HepG2 (cell line): ENCODE data around the gene PLD2. TPM values are rescaled to one million over a fixed set of nuclear protein-coding genes. Genes with fewer than 3 reads are reported as not detected.

Experiments
- ATAC-seq: fragments of 200-7000 bp; cut with Tn5 transposase; 3 replicates; pipeline ENCODE4 v1.9.1; 2020; ENCODE audit warnings: mild to moderate bottlenecking, moderate library complexity
- BruUV-seq: library from RNA; stranded (reverse); fragments of 400-500 nt; replicated peaks from 2 replicates; lab custom pipeline; 2021; lab: Mats Ljungman, UMichigan
- CTCF ChIA-PET: fragments of 300-600 bp; formaldehyde crosslinking; extraction: SDS; loops from one replicate; lab custom pipeline; 2021; ENCODE audit warnings: low total read pairs, inconsistent platforms, low intra/inter-chr PET ratio; lab: Yijun Ruan, JAX
- POLR2A ChIA-PET: fragments of 350-600 bp; sonication (Branson Sonifier 250); formaldehyde crosslinking; loops from one replicate; lab custom pipeline; 2020; ENCODE audit warnings: antibody characterized with exemption, inconsistent platforms; lab: Yijun Ruan, JAX
- DNase-seq: peaks from one replicate; pipeline ENCODE4 v3.0.0-alpha.2; 2015; ENCODE audit warnings: low spot score
- FAIRE-seq: peaks from 3 replicates; lab custom pipeline; 2011; peaks lifted over from hg19 to GRCh38; lab: Jason Lieb, UNC
- H2AFZ ChIP-seq: one replicate; pipeline ENCODE4 v1.6.1; 2011; ENCODE audit warnings: low read length, inconsistent platforms
- H3K27ac ChIP-seq: fragments of 300-600 bp; 3 replicates; pipeline ENCODE4 v1.8.0; 2011; ENCODE audit warnings: mixed run types, mild to moderate bottlenecking, mixed read lengths, low read length, inconsistent platforms; ENCODE audit not compliant: insufficient read depth; ENCODE audit errors: extremely low read length
- H3K27me3 ChIP-seq, 2 experiments: fragments of 200-600 bp in 1 of 2; 2 replicates in 1 of 2; 3 replicates in 1 of 2; pipeline versions ENCODE4 v1.6.0 to v1.8.0; 2011; ENCODE audit warnings: low read length in 2 of 2, mild to moderate bottlenecking in 2 of 2, moderate library complexity in 2 of 2, inconsistent platforms in 1 of 2; ENCODE audit not compliant: insufficient read depth in 2 of 2, control insufficient read depth in 1 of 2
- H3K36me3 ChIP-seq, 2 experiments: fragments of 200-600 bp in 1 of 2; replicated peaks in 1 of 2; 2 replicates in 1 of 2; 3 replicates in 1 of 2; pipeline versions ENCODE4 v1.5.1 to v1.8.0; 2011; ENCODE audit warnings: low read length in 2 of 2, inconsistent platforms in 1 of 2; ENCODE audit not compliant: insufficient read depth in 2 of 2, control insufficient read depth in 1 of 2
- H3K4me1 ChIP-seq: 2 replicates; pipeline ENCODE4 v1.5.1; 2012; ENCODE audit warnings: low read length, inconsistent platforms; ENCODE audit not compliant: insufficient read depth
- H3K4me2 ChIP-seq: 2 replicates; pipeline ENCODE4 v1.6.0; 2011; ENCODE audit warnings: low read depth, low read length, inconsistent platforms
- H3K4me3 ChIP-seq, 3 experiments: fragments of 200-600 bp in 1 of 3; sonication (generic), shearing (Covaris generic) in 1 of 3; replicated peaks in 1 of 3; 2 replicates each; pipeline ENCODE4 v1.5.1; 2011 to 2016; ENCODE audit warnings: low read length in 3 of 3, inconsistent platforms in 2 of 3, low read depth in 2 of 3, mild to moderate bottlenecking in 2 of 3, control low read depth in 1 of 3, mixed read lengths in 1 of 3; ENCODE audit not compliant: insufficient read depth in 1 of 3
- H3K79me2 ChIP-seq: one replicate; pipeline ENCODE4 v1.6.1; 2011; ENCODE audit warnings: low read length, inconsistent platforms; ENCODE audit not compliant: insufficient read depth
- H3K9ac ChIP-seq: 2 replicates; pipeline ENCODE4 v1.6.0; 2011; ENCODE audit warnings: mild to moderate bottlenecking, low read depth, low read length, inconsistent platforms; ENCODE audit not compliant: insufficient read depth
- H3K9me3 ChIP-seq: 2 replicates; pipeline ENCODE4 v1.5.1; 2012; ENCODE audit warnings: mild to moderate bottlenecking, low read length
- H4K20me1 ChIP-seq: 2 replicates; pipeline ENCODE4 v1.6.0; 2011; ENCODE audit warnings: inconsistent platforms, mild to moderate bottlenecking, low read length, moderate library complexity; ENCODE audit not compliant: insufficient read depth
- CREB3 ChIP-seq: sonication (generic); formaldehyde crosslinking; IDR thresholded peaks from 2 replicates; pipeline ENCODE4 v1.5.0; 2020; ENCODE audit warnings: missing genetic modification reagents
- FOSL1 ChIP-seq: sonication (generic); formaldehyde crosslinking; IDR thresholded peaks from 2 replicates; pipeline ENCODE4 v1.9.0; 2021; ENCODE audit warnings: missing genetic modification reagents, borderline replicate concordance
- GTF3A ChIP-seq: sonication (generic); formaldehyde crosslinking; conservative IDR thresholded peaks from 2 replicates; pipeline ENCODE4 v1.4.0; 2020; ENCODE audit warnings: mild to moderate bottlenecking, missing genetic modification reagents
- MAFK ChIP-seq, 2 experiments: IDR thresholded peaks in 1 of 2; conservative IDR thresholded peaks in 1 of 2; 2 replicates each; pipeline ENCODE4 v1.6.1; 2011; ENCODE audit warnings: improper control_type of control experiment in 2 of 2, low read length in 2 of 2
- SOX5 ChIP-seq: IDR thresholded peaks from 2 replicates; pipeline ENCODE4 v1.6.1; 2016; ENCODE audit warnings: borderline replicate concordance
- ZBTB39 ChIP-seq: sonication (generic); formaldehyde crosslinking; IDR thresholded peaks from 2 replicates; pipeline ENCODE4 v1.5.0; 2020; ENCODE audit warnings: missing genetic modification reagents
- ZBTB49 ChIP-seq: sonication (generic); formaldehyde crosslinking; IDR thresholded peaks from 2 replicates; pipeline ENCODE4 v1.4.0; 2020; ENCODE audit warnings: missing genetic modification reagents, borderline replicate concordance
- ZNF432 ChIP-seq: sonication (generic); formaldehyde crosslinking; IDR thresholded peaks from 2 replicates; pipeline ENCODE4 v1.5.0; 2020; ENCODE audit warnings: missing genetic modification reagents, mild to moderate bottlenecking, borderline replicate concordance
- ZNF597 ChIP-seq: sonication (generic); formaldehyde crosslinking; IDR thresholded peaks from 2 replicates; pipeline ENCODE4 v1.5.0; 2020; ENCODE audit warnings: missing genetic modification reagents
- ZNF83 ChIP-seq: sonication (generic); formaldehyde crosslinking; IDR thresholded peaks from 2 replicates; pipeline ENCODE4 v1.4.0; 2020; ENCODE audit warnings: missing genetic modification reagents, mild to moderate bottlenecking, borderline replicate concordance
- WGBS: methylation state at CpG from one replicate; pipeline ENCODE4 v1.1.6; 2017; ENCODE audit warnings: low lambda C conversion rate; 5-methylcytosine and 5-hydroxymethylcytosine counted together
- in situ Hi-C: cut with HindIII; loops from 2 replicates; pipeline ENCODE4 v1.10.0; 2017; ENCODE audit warnings: low pct_unique_long_range_greater_than_20kb; ENCODE audit not compliant: extremely low pct_ligation_motif_present
- intact Hi-C: fragments of 100-400 bp; cut with micrococcal nuclease; formaldehyde crosslinking; loops from one replicate; pipeline ENCODE4 v1.10.0; 2022; ENCODE audit not compliant: unreplicated experiment
- polyA plus RNA-seq, 8 experiments: library from polyadenylated mRNA; depleted of rRNA in 3 of 8; stranded (reverse) in 7 of 8; unstranded in 1 of 8; fragments of >200 nt; fragmentation: Illumina TruSeq in 4 of 8; extraction: Trizol in 4 of 8; gene quantifications; 2 replicates each; pipeline versions ENCODE4 v1.2.1 to v1.2.3, GENCODE V29; 2011 to 2016; ENCODE audit warnings: low read depth in 4 of 8, missing spikeins in 1 of 8, mixed read lengths in 1 of 8; ENCODE audit not compliant: insufficient read depth in 1 of 8
- total RNA-seq, 5 experiments: library from RNA; depleted of rRNA; stranded (reverse); fragments of >200 nt; fragmentation: Illumina TruSeq; extraction: Trizol; gene quantifications; 2 replicates each; pipeline ENCODE4 v1.2.3, GENCODE V29; 2016; ENCODE audit warnings: low read depth in 1 of 5
- TF ChIP-seq, protein P1 (sequence below): sonication (generic); formaldehyde crosslinking; IDR thresholded peaks from 2 replicates; pipeline ENCODE4 v1.4.0; 2020; ENCODE audit warnings: mild to moderate bottlenecking, missing genetic modification reagents
- TF ChIP-seq, protein P2 (sequence below): sonication (generic); formaldehyde crosslinking; IDR thresholded peaks from 2 replicates; pipeline ENCODE4 v1.4.0; 2020; ENCODE audit warnings: missing genetic modification reagents

The PLD2 gene
- total and polyA plus RNA-seq, 2 of the 13 experiments (the other 11 are each of a cell fraction or from before 2014, with no cell fraction given): 13.4 to 29.7 TPM

- FAIRE-seq (no peak), ATAC-seq (no peak), DNase-seq (no peak)
- no peak for TF ChIP-seq GTF3A (CRISPR knock-in tag)
- TF ChIP-seq ZNF432 (CRISPR knock-in tag): no peak
- TF ChIP-seq ZBTB49 (CRISPR knock-in tag): no peak
- no peak for TF ChIP-seq SOX5
- no peak for TF ChIP-seq MAFK (conservative IDR thresholded peaks at IDR 0.05 in 1 of 2, IDR thresholded peaks at IDR 0.05 in 1 of 2; ENCODE audit: low read length in 2 of 2)
- no peak for TF ChIP-seq ZBTB39 (CRISPR knock-in tag)
- no peak for TF ChIP-seq ZNF597
- no peak for TF ChIP-seq ZNF83 (CRISPR knock-in tag)
- TF ChIP-seq, protein P1, sequence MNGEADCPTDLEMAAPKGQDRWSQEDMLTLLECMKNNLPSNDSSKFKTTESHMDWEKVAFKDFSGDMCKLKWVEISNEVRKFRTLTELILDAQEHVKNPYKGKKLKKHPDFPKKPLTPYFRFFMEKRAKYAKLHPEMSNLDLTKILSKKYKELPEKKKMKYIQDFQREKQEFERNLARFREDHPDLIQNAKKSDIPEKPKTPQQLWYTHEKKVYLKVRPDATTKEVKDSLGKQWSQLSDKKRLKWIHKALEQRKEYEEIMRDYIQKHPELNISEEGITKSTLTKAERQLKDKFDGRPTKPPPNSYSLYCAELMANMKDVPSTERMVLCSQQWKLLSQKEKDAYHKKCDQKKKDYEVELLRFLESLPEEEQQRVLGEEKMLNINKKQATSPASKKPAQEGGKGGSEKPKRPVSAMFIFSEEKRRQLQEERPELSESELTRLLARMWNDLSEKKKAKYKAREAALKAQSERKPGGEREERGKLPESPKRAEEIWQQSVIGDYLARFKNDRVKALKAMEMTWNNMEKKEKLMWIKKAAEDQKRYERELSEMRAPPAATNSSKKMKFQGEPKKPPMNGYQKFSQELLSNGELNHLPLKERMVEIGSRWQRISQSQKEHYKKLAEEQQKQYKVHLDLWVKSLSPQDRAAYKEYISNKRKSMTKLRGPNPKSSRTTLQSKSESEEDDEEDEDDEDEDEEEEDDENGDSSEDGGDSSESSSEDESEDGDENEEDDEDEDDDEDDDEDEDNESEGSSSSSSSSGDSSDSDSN (CRISPR knock-in tag): no peak
- TF ChIP-seq CREB3 (CRISPR knock-in tag): no peak
- no peak for TF ChIP-seq FOSL1 (CRISPR knock-in tag)
- TF ChIP-seq, protein P2, sequence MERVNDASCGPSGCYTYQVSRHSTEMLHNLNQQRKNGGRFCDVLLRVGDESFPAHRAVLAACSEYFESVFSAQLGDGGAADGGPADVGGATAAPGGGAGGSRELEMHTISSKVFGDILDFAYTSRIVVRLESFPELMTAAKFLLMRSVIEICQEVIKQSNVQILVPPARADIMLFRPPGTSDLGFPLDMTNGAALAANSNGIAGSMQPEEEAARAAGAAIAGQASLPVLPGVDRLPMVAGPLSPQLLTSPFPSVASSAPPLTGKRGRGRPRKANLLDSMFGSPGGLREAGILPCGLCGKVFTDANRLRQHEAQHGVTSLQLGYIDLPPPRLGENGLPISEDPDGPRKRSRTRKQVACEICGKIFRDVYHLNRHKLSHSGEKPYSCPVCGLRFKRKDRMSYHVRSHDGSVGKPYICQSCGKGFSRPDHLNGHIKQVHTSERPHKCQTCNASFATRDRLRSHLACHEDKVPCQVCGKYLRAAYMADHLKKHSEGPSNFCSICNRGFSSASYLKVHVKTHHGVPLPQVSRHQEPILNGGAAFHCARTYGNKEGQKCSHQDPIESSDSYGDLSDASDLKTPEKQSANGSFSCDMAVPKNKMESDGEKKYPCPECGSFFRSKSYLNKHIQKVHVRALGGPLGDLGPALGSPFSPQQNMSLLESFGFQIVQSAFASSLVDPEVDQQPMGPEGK (CRISPR knock-in tag): no peak
- H3K4me2 ChIP-seq: no peak overlapping the region
- no peaks in the 10 kb centered on the region for H3K79me2 ChIP-seq
- POLR2A ChIA-PET: interaction anchor here (1.2 to 3.3 kb wide), 2 partner anchors 14 to 54 kb away, joined by 3 to 14 read pairs; partner anchors contain the start of gene ARRB2
- H3K9ac ChIP-seq: no peak overlapping the region
- H3K27ac ChIP-seq: no peak overlapping the region
- peaks cover 56% of the 10 kb centered on the region for H3K4me1 ChIP-seq
- no peak overlapping the region for H3K4me3 ChIP-seq
- CTCF ChIA-PET: no interaction called here
- no peaks in the 10 kb centered on the region for H3K27me3 ChIP-seq
- in situ Hi-C loops (no loop called here), intact Hi-C loops (no loop called here)
- 84% methylated on average over 3 of the region's 3 CpGs for WGBS
- BruUV-seq: no TSS peak
- H2AFZ ChIP-seq: peak overlapping the region; percentile 61
- no peaks in the 10 kb centered on the region for H3K36me3 ChIP-seq
- no peaks in the 10 kb centered on the region for H3K9me3 ChIP-seq
- H4K20me1 ChIP-seq: no peaks in the 10 kb centered on the region
Measured at GRCh38 chr17:4764595-4764994, 42.4 kb upstream of the PLD2 start.
